ENCODE measurements around the gene NME3. TPM values are rescaled to one million over a fixed set of nuclear protein-coding genes. Genes with fewer than 3 reads are reported as not detected.
A peak's percentile ranks its signal among the peaks of the same experiment; 100 is the strongest.
"Not testable (repeated sequence)": the region's sequence is repeated elsewhere in the genome, so short reads cannot be mapped to it uniquely, and the experiment has no call there.

The NME3 gene
- total RNA-seq, 1 donor from 2014 or later, result 56.9 TPM

DNA sequence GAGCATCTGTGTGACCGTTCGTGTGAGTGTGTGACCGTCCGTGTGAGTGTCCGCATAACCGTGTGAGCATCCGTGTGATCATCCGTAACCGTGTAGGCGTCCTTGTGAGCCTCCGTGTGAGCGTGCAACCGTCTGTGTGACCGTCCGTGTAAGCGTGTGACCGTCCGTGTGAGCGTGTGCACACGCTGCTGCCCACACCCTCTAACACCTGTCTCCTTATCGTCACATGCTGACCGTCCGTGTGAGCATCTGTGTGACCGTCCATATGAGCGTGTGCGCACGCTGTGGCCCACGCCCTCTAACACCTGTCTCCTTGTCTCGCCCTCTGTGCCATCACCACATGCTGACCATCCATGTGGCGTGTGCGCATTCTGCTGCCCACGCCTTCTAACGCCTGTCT lies 31.1 kb downstream of the NME3 start:
- Histone ChIP-seq H3K27me3 (ENCODE audit: control insufficient read depth, insufficient read depth, low read length) (no peaks in the 10 kb centered on the region), H3K36me3 (ENCODE audit: control insufficient read depth, insufficient read depth, low read length) (peaks cover 13% of the 10 kb centered on the region), H3K4me3 (ENCODE audit: low read depth, low read length) (no peak overlapping the region)
- no peak for DNase-seq (ENCODE audit: low read depth)
- no peak for FAIRE-seq
- TF ChIP-seq, protein P1, sequence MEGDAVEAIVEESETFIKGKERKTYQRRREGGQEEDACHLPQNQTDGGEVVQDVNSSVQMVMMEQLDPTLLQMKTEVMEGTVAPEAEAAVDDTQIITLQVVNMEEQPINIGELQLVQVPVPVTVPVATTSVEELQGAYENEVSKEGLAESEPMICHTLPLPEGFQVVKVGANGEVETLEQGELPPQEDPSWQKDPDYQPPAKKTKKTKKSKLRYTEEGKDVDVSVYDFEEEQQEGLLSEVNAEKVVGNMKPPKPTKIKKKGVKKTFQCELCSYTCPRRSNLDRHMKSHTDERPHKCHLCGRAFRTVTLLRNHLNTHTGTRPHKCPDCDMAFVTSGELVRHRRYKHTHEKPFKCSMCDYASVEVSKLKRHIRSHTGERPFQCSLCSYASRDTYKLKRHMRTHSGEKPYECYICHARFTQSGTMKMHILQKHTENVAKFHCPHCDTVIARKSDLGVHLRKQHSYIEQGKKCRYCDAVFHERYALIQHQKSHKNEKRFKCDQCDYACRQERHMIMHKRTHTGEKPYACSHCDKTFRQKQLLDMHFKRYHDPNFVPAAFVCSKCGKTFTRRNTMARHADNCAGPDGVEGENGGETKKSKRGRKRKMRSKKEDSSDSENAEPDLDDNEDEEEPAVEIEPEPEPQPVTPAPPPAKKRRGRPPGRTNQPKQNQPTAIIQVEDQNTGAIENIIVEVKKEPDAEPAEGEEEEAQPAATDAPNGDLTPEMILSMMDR (IDR thresholded peaks at IDR 0.05; ENCODE audit: insufficient read depth, low read length, severe bottlenecking), result no peak

DNA sequence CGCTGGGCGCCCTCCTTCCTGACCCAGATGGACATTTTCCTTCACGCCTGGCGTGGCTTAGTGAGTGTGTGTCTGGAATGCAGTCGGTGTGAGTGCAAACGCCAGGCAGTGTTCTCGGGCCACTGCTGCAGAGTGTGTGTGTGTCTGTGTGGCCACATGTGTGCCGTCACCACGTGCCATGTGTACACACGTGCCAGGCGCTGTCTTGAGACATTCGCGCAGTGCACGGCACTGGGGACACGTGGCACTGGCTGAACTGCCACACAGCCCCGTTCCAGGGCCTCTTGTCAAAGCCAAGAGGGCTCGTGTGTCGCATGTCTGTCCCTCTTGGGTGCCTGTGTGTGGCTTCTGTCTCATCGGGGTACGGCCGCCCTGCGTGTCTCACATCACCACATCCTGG lies 36.5 kb downstream of the NME3 start:
- DNase-seq (ENCODE audit: low read depth) (no peak), FAIRE-seq (no peak)
- Histone ChIP-seq H3K4me3 (ENCODE audit: low read depth, low read length) (no peak overlapping the region), H3K36me3 (ENCODE audit: control insufficient read depth, insufficient read depth, low read length) (peaks cover 10% of the 10 kb centered on the region), H3K27me3 (ENCODE audit: control insufficient read depth, insufficient read depth, low read length) (no peaks in the 10 kb centered on the region)
- TF ChIP-seq, protein P1 (IDR thresholded peaks at IDR 0.05; ENCODE audit: insufficient read depth, low read length, severe bottlenecking), result no peak

DNA sequence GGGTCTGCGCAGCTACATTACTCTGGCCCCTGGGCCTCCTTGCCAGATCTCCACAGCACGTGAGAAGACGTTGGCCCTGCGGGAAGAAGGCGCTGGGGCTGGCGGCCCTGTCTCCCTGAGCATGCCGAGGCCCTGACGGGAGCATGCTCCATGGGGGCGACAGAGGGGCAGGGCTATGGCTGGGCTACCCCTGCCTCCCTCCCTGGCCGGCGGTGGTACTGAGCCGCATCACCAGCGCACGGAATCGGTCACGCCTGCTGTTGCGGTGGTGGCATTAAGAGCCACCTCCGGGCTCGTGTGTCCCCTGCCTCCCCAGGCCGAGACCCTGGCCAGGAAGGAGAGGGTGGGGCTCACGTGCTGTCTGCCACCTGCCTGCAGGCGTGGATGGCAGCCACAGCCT lies 37.2 kb downstream of the NME3 start:
- no peaks in the 10 kb centered on the region for H3K27me3 ChIP-seq (ENCODE audit: control insufficient read depth, insufficient read depth, low read length)
- H3K4me3 ChIP-seq (ENCODE audit: low read depth, low read length), result no peak overlapping the region
- FAIRE-seq (no peak), DNase-seq (ENCODE audit: low read depth) (no peak)
- peaks cover 17% of the 10 kb centered on the region for H3K36me3 ChIP-seq (ENCODE audit: control insufficient read depth, insufficient read depth, low read length)
- TF ChIP-seq, protein P1 (IDR thresholded peaks at IDR 0.05; ENCODE audit: insufficient read depth, low read length, severe bottlenecking), result no peak

DNA sequence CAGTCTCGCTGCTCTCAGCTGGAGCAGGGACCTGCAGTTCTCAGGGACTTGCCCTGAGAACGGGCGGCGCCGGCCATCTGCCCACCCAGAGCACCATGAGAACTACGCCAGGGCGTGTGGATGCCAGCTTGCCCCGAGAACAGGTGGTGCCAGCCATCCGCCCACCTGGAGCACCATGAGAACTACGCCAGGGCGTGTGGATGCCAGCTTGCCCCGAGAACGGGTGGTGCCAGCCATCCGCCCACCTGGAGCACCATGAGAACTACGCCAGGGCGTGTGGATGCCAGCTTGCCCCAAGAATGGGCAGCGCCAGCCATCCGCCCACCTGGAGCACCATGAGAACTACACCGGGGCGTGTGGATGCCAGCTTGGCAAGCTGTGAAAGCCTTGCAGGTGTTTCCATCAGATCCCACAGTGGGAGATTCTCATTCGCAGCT lies 38.8 kb downstream of the NME3 start:
- not testable (repeated sequence) for H3K27me3 ChIP-seq (ENCODE audit: control insufficient read depth, insufficient read depth, low read length); H3K4me3 ChIP-seq (ENCODE audit: low read depth, low read length); DNase-seq (ENCODE audit: low read depth)
- FAIRE-seq, result peak; percentile 52
- peaks cover 24% of the 10 kb centered on the region for H3K36me3 ChIP-seq (ENCODE audit: control insufficient read depth, insufficient read depth, low read length)

DNA sequence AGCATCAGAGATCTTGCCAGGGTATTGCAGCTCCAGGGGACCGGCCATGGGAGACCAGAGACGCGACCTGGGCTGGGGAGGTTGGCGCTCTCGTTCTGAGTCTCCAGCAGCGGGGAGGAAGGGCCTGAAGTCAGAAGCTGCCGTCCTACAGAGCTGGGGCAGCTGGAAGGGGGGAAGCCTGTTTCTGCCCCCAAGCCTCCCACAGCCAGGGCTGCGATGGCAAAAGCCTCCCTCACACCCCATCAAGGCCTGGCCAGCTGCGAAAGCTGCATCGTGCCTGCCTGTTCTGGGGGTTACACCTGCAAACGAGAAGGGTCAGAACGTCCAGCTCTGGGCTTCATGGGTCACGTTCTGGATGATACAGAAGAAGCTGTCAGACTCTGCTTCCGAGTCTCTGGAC lies 39.3 kb downstream of the NME3 start:
- Histone ChIP-seq H3K27me3 (ENCODE audit: control insufficient read depth, insufficient read depth, low read length) (no peaks in the 10 kb centered on the region), H3K36me3 (ENCODE audit: control insufficient read depth, insufficient read depth, low read length) (peaks cover 24% of the 10 kb centered on the region), H3K4me3 (ENCODE audit: low read depth, low read length) (no peak overlapping the region)
- no peak for DNase-seq (ENCODE audit: low read depth)
- TF ChIP-seq, protein P1 (IDR thresholded peaks at IDR 0.05; ENCODE audit: insufficient read depth, low read length, severe bottlenecking), result no peak
- FAIRE-seq, result peak; percentile 7

DNA sequence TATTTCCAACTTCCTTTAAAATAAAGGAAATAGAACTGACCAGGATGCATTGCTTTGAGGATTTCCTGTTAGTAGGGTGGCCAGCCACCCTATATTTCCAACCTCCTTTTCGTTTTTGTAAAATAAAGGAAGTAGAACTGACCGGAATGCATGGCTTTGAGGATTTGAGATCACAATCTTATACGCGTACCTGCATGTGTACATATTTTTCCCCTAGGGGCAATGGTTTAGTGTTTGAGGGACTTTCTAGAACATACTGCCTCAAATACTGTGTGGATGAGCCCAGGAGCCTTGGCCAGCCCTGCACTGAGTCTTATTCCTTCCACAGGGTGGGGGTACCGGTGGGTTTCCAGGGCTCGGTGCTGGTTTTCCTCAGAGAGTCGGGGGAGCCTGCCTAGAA lies 39.7 kb downstream of the NME3 start:
- FAIRE-seq (no peak), DNase-seq (ENCODE audit: low read depth) (no peak)
- no peaks in the 10 kb centered on the region for H3K27me3 ChIP-seq (ENCODE audit: control insufficient read depth, insufficient read depth, low read length)
- TF ChIP-seq, protein P1 (IDR thresholded peaks at IDR 0.05; ENCODE audit: insufficient read depth, low read length, severe bottlenecking), result no peak
- peaks cover 24% of the 10 kb centered on the region for H3K36me3 ChIP-seq (ENCODE audit: control insufficient read depth, insufficient read depth, low read length)
- H3K4me3 ChIP-seq (ENCODE audit: low read depth, low read length), result no peak overlapping the region
